Fibroblast of villous mesenchyme (primary cell): Measurements from ENCODE around the gene KLK6. TPM values are rescaled to one million over a fixed set of nuclear protein-coding genes. Genes with fewer than 3 reads are reported as not detected.
A peak's percentile ranks its signal among the peaks of the same experiment; 100 is the strongest.

ENCODE experiments used
- DNase-seq: peaks from one replicate; pipeline ENCODE4 v3.0.0-alpha.2; 2010; ENCODE audit warnings: low read depth
- H3K4me3 ChIP-seq: 2 replicates; pipeline ENCODE4 v1.5.1; 2011; ENCODE audit warnings: low read depth, mild to moderate bottlenecking, low read length
- CTCF ChIP-seq: IDR thresholded peaks from 2 replicates; pipeline ENCODE4 v1.5.1; 2012; ENCODE audit warnings: low read depth, mild to moderate bottlenecking, low read length; ENCODE audit not compliant: insufficient read depth
- total RNA-seq: library from RNA; depleted of rRNA; stranded (reverse); fragments of >200 nt; gene quantifications from 2 replicates; pipeline ENCODE4 v1.2.3, GENCODE V29; 2012

Gene KLK6
- total RNA-seq, 1 donor: not detected

- no peak for DNase-seq
- no peak for TF ChIP-seq CTCF
- H3K4me3 ChIP-seq: no peak overlapping the region
These were observed 40.6 kb downstream of the KLK6 start for GRCh38 chr19:50928831-50929230.

GRCh38 chr19:50926144-50926543 is 43.2 kb downstream of the KLK6 start:
- no peak for DNase-seq
- TF ChIP-seq CTCF: no peak
- no peak overlapping the region for H3K4me3 ChIP-seq

- H3K4me3 ChIP-seq: no peak overlapping the region
- DNase-seq: no peak
- no peak for TF ChIP-seq CTCF
These were observed 43.7 kb downstream of the KLK6 start for GRCh38 chr19:50925734-50926133.

GRCh38 chr19:50924586-50924985 is 44.8 kb downstream of the KLK6 start:
- no peak for DNase-seq
- no peak for TF ChIP-seq CTCF
- no peak overlapping the region for H3K4me3 ChIP-seq

GRCh38 chr19:50922317-50922853 is 47.0 kb downstream of the KLK6 start:
- DNase-seq: peak; percentile 76
- peak; percentile 86 for TF ChIP-seq CTCF
- no peak overlapping the region for H3K4me3 ChIP-seq

GRCh38 chr19:50921426-50922316 is 47.7 kb downstream of the KLK6 start:
- no peak overlapping the region for H3K4me3 ChIP-seq
- no peak for DNase-seq
- TF ChIP-seq CTCF: no peak
